Skeletal muscle tissue (tissue), 4 donors: Measurements from ENCODE around the gene PTRH1. TPM values are rescaled to one million over a fixed set of nuclear protein-coding genes. Genes with fewer than 3 reads are reported as not detected.

Experiments used
- H3K27ac ChIP-seq: one replicate; pipeline ENCODE4 v1.7.0; 2013; ENCODE audit warnings: mild to moderate bottlenecking, low read depth, low read length, inconsistent platforms
- H3K27me3 ChIP-seq, 3 donors: one replicate each; pipeline ENCODE4 v1.7.0; 2013; ENCODE audit warnings: low read length in 3 of 3; ENCODE audit not compliant: control insufficient read depth in 3 of 3, insufficient read depth in 3 of 3
- H3K36me3 ChIP-seq, 3 donors: one replicate each; pipeline ENCODE4 v1.7.0; 2013; ENCODE audit warnings: low read length in 3 of 3; ENCODE audit not compliant: control insufficient read depth in 3 of 3, insufficient read depth in 3 of 3
- H3K4me1 ChIP-seq, 3 donors: one replicate each; pipeline ENCODE4 v1.7.0; 2013; ENCODE audit warnings: low read length in 3 of 3, mild to moderate bottlenecking in 3 of 3; ENCODE audit not compliant: control insufficient read depth in 3 of 3, insufficient read depth in 3 of 3
- H3K4me3 ChIP-seq, 3 donors: one replicate each; pipeline ENCODE4 v1.7.0; 2013; ENCODE audit warnings: low read length in 3 of 3
- H3K9ac ChIP-seq, 3 donors: one replicate each; pipeline ENCODE4 v1.7.0; 2013; ENCODE audit warnings: low read length in 3 of 3, mild to moderate bottlenecking in 3 of 3, moderate library complexity in 2 of 3, low read depth in 1 of 3
- H3K9me3 ChIP-seq, 3 donors: one replicate each; pipeline ENCODE4 v1.7.0; 2013; ENCODE audit warnings: low read length in 3 of 3; ENCODE audit not compliant: control insufficient read depth in 3 of 3
- total RNA-seq: library from RNA; depleted of rRNA; stranded (reverse); fragments of >200 nt; gene quantifications from one replicate; pipeline ENCODE4 v1.2.3, GENCODE V29; 2014
- donor health status: Osteomylitis.

The PTRH1 gene
- total RNA-seq, 1 donor from 2014 or later: 8.4 TPM

DNA sequence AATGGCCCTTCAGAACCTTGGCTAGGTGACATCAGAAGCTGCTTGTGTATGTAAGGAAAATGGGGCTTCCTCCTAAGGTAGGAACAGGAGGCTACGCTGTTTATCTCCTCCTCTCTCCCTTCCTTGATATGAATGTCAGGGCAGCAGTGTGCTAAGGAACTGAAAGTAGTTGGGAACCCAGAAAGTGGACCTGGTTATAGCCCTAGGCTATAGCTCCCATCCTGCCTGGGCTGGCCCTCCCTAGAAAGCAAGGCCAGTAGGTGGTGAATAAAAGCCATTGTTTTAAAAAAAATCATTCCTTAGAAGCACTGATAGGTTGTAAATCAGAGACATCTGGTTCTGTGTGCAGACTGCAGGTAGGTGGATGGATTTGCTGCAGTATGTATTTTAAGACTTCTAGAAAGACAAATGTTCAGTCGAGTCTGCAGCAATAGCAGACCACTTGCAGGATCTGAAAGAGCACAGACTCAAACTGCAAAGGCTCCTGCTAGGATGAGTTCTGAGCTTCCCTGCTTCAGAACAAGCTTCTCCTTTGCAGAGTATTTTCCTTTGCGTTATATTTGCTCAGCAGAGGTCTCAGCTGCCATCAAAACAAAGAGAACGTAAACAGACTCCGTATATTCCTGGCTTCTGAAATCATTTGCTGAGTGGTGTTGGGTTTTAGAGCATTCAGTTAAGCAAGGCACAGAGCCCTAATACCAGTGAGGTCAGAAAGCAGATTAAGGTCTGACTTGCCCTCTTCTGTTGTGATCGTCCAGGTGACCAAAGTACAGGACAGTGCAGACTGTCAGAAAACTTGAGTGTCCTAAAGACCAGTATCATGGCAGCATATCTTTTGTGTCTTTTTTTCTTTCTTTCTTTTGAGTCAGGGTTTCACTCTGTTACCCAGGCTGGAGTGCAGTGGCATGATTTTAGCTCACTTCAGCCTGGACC is 28.7 kb downstream of the PTRH1 start:
- Histone ChIP-seq H3K9me3 (no peaks in the 10 kb centered on the region), H3K4me1 (peaks cover 18 to 30% (median 28%) of the 10 kb centered on the region in 3 donors), H3K4me3 (no peak overlapping the region), H3K36me3 (peaks cover 20 to 46% (median 22%) of the 10 kb centered on the region in 3 donors), H3K9ac (peak overlapping the region in 1 of 3 donors; percentile 37), H3K27ac (no peak overlapping the region), H3K27me3 (no peaks in the 10 kb centered on the region)

DNA sequence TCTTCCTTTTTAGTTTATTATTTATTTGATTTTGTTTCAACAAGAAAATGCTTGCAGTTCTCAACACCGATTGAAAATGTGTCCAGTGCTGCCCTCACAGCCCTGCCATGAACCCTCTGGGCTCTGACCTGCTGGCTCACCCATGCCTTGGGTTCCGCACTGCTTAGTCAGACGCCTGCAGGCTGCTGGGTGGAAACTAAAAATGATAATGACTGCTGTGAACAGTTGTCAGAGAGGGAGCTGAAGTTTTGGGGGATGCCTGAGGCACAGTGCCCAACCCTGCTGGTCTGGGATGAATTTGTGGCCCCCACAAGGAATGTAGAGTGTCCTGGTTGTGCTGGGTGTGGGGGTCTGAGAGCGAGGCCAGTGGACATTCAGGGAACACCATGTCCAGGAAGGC is 30.9 kb downstream of the PTRH1 start:
- Histone ChIP-seq H3K9ac (no peak overlapping the region), H3K4me1 (peaks cover 18 to 31% (median 31%) of the 10 kb centered on the region in 3 donors), H3K9me3 (no peaks in the 10 kb centered on the region), H3K36me3 (peaks cover 23 to 47% (median 27%) of the 10 kb centered on the region in 3 donors), H3K27me3 (no peaks in the 10 kb centered on the region), H3K27ac (no peak overlapping the region), H3K4me3 (no peak overlapping the region)

DNA sequence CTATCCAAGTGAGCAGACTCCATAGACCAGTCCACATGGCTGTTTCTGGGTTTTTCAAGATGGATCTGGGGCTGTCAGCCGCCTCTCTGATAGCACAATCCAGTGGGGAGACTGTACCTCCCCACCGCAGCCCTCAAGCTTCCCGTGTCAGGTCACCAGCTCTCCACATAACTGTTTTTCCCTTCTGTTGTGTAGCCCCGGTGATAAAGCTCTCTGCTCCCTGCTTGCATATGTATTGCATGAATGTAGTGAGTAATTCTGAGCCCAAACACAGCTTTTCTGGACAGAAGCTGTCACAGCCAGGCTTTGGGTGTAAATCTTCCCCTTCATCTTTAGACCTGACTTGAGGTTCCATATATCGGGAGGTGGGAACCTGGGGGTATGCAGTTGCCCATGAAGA is 31.7 kb downstream of the PTRH1 start:
- H3K27me3 ChIP-seq: no peaks in the 10 kb centered on the region
- no peak overlapping the region for H3K4me3 ChIP-seq
- peaks cover 21 to 48% (median 28%) of the 10 kb centered on the region in 3 donors for H3K36me3 ChIP-seq
- H3K4me1 ChIP-seq: peaks cover 18 to 31% (median 31%) of the 10 kb centered on the region in 3 donors
- no peaks in the 10 kb centered on the region for H3K9me3 ChIP-seq
- peak overlapping the region in 2 of 3 donors; percentile 8 to 75 for H3K9ac ChIP-seq
- peak overlapping the region; percentile 69 for H3K27ac ChIP-seq

DNA sequence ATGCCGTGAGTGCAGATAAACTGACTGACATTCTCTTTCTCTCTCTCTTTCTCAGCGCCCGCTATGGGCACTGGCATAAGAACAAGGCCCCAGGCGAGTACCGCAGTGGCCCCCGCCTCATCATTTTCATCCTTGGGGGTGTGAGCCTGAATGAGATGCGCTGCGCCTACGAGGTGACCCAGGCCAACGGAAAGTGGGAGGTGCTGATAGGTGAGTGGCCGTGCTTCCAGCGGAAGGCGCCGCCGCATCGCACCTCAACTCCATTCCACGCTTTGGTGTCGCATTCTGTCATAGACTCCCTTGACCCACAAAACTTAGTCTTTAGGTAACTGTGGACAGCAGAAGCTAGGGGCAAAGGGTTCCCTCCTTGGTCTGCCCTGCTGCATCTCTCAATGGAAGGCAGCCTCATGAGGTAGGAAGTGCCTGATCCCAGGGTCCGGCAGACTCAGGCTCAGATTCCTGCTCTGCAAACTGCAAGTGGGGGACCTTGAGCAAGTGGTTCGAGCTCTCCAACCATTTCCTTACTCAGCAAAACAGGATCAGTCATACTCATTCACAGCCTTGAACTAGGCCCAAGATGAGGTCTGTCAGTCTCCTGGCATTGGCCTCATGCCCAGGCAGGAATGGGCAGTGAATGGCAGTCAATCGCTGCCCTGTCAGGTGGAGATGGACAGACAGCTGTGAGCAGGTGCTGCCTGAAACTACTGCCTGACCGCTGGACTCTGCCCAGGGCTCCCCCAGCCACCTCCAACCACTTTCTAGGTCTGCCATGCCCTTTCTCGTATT is 32.9 kb downstream of the PTRH1 start:
- Histone ChIP-seq H3K27ac (peak overlapping the region; percentile 69), H3K9ac (peak overlapping the region in 1 of 3 donors; percentile 75), H3K4me3 (peak overlapping the region in 2 of 3 donors; percentile 1 to 47), H3K36me3 (peaks cover 25 to 52% (median 35%) of the 10 kb centered on the region in 3 donors), H3K4me1 (peaks cover 18 to 31% (median 31%) of the 10 kb centered on the region in 3 donors), H3K9me3 (no peaks in the 10 kb centered on the region), H3K27me3 (no peaks in the 10 kb centered on the region)

DNA sequence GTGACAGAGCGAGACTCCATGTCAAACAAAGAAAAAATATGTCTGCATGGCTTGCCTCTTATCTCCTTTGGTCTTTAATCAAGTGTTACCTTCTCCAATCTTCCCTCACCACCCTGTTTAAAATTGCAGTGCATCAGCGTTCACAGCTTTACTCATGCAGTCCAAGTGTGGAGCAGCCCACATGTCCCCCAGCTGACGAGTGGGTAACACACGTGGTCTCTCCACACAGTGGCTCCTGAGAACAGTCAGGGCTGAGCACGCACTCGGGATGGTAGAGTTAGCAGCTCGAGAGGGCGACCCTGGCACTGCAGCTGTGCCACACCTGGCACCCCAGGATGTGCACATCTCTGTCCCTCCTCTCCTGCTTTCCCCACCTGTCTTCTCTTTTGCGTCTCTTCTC is 34.6 kb downstream of the PTRH1 start:
- Histone ChIP-seq H3K4me1 (peaks cover 18 to 37% (median 33%) of the 10 kb centered on the region in 3 donors), H3K9me3 (no peaks in the 10 kb centered on the region), H3K4me3 (no peak overlapping the region), H3K9ac (no peak overlapping the region), H3K27ac (no peak overlapping the region), H3K27me3 (no peaks in the 10 kb centered on the region), H3K36me3 (peaks cover 25 to 59% (median 38%) of the 10 kb centered on the region in 3 donors)

DNA sequence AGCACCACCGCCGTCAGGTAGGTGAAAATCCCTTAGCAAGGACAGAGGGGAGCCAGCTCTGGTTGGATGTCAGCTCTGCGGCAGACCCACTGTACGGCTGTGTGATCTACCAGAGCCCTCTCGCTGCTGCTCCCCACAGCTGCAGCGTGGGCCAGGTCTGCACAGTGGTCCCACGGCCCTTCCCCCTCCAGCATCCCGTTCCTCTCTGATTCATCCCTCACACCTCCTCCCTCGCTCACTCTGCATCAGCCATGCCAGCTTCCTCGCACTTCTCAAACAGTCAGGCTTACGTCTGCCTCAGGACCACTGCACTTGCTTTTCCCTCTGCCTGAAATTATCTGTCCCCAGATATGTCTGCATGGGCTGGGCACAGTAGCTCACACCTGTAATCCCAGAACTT is 35.2 kb downstream of the PTRH1 start:
- Histone ChIP-seq H3K27ac (no peak overlapping the region), H3K4me3 (no peak overlapping the region), H3K4me1 (peaks cover 18 to 37% (median 33%) of the 10 kb centered on the region in 3 donors), H3K9ac (no peak overlapping the region), H3K9me3 (no peaks in the 10 kb centered on the region), H3K27me3 (no peaks in the 10 kb centered on the region), H3K36me3 (peaks cover 25 to 64% (median 40%) of the 10 kb centered on the region in 3 donors)

DNA sequence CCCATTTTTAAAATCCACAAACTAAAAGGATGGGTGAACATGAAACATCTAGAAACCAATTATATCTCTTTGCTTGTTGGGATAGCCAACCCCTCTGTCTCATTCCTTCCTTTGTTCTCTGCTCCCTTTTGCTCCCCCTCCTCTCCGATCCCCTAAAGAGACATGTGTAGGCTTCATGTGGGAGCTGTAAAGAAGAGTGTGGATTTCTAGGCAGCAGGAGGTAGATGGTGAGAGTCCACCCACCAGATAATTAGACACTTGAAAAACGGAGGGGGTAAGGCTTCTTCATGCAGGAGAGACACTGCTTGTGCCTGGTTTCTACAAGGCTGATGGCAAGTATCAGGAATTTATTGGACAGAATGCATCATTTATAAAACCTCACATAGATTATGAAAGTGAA is 36.0 kb downstream of the PTRH1 start:
- H3K9me3 ChIP-seq: no peaks in the 10 kb centered on the region
- H3K36me3 ChIP-seq: peaks cover 28 to 64% (median 42%) of the 10 kb centered on the region in 3 donors
- no peaks in the 10 kb centered on the region for H3K27me3 ChIP-seq
- no peak overlapping the region for H3K4me3 ChIP-seq
- no peak overlapping the region for H3K27ac ChIP-seq
- H3K9ac ChIP-seq: no peak overlapping the region
- H3K4me1 ChIP-seq: peaks cover 18 to 37% (median 33%) of the 10 kb centered on the region in 3 donors

DNA sequence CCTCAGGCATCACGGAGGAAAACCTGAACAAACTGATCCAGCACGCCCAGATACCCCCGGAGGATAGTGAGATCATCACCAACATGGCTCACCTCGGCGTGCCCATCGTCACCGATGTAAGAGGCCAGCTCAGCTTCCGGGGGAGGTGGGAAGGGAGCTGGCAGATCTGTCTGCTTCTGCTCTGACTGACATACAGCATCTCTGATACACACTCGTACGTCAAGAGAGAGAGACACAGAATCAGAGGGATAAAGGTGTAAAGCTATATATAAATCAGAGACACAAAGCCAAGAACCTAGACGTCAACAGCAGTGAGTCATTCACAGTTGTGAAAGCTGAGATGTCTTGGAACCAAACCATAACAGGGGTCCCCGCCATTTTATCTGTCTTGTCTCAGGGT is 38.8 kb downstream of the PTRH1 start:
- Histone ChIP-seq H3K27me3 (no peaks in the 10 kb centered on the region), H3K4me1 (peaks cover 0 to 15% (median 9%) of the 10 kb centered on the region in 3 donors), H3K36me3 (peaks cover 40 to 55% (median 43%) of the 10 kb centered on the region in 3 donors), H3K9ac (peak overlapping the region in 1 of 3 donors; percentile 45), H3K27ac (no peak overlapping the region), H3K4me3 (no peak overlapping the region), H3K9me3 (no peaks in the 10 kb centered on the region)

DNA sequence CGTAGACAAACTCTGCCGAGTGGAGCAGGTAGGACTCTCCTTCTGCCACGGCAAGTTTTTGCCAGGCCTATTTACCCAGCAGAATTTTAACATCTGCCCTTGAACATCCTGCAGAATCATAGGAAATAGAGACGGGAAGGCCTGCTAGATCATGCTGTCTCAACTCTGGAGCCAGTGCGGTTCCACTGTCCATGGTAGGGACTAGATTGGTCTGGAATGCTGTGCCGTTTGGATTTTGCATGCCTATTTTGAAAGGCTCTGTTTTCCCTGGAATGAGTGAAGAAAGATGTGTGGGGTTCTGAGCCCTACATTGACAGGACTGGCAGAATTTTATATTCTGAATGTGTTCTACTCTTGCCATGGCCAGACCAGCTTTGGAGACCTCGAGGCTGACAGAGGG is 42.2 kb downstream of the PTRH1 start:
- no peak overlapping the region for H3K9ac ChIP-seq
- no peak overlapping the region for H3K27ac ChIP-seq
- no peaks in the 10 kb centered on the region for H3K27me3 ChIP-seq
- H3K9me3 ChIP-seq: no peaks in the 10 kb centered on the region
- H3K4me3 ChIP-seq: no peak overlapping the region
- peaks cover 29 to 48% (median 30%) of the 10 kb centered on the region in 3 donors for H3K36me3 ChIP-seq
- H3K4me1 ChIP-seq: peaks cover 0 to 14% (median 9%) of the 10 kb centered on the region in 3 donors
